ENCODE data around the gene NDUFB6. TPM values are rescaled to one million over a fixed set of nuclear protein-coding genes. Genes with fewer than 3 reads are reported as not detected.
"Not testable (repeated sequence)": the region's sequence is repeated elsewhere in the genome, so short reads cannot be mapped to it uniquely, and the experiment has no call there.

The NDUFB6 gene
- 10 to 100 TPM; 57.8 to 59.9 TPM for total RNA-seq

GRCh38 chr9:32572900-32573523 is at the start of gene NDUFB6:
NDUFB6 (minus strand) TSS chr9:32573159; CDS start chr9:32573060, 99 bp downstream.
- ChIA-PET CTCF (interaction anchor here (1.0 to 3.5 kb wide), 8 partner anchors 18 to 195 kb away, joined by 4 to 53 read pairs (median 8); partner anchors contain the start of genes ACO1, SMIM27 and TOPORS), POLR2A (interaction anchor here (0.5 to 1.1 kb wide), 2 partner anchors 21 to 428 kb away, joined by 5 read pairs; partner anchors contain the start of gene SMIM27)

DNA sequence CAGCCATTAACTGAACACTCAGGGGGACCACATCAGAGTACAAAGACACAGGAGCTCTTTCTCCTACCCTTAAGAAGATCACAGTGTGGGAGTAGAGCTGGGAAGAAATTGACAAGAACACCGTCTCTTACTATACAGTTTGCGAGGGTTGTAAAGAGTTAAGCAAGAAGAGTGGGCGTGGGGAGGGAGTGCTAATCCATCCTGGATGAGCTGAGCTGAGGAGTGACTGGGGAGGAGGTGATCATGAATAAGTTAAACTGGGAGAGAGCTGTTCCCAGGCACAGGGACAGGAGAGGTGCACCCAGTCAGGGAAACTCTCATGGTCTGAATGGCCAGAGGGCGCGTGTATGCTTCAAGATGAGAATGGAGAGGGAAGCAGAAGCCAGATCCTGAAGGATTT is 45.3 kb upstream of the NDUFB6 start:
- POLR2A ChIA-PET: no interaction called here
- CTCF ChIA-PET: no interaction called here

DNA sequence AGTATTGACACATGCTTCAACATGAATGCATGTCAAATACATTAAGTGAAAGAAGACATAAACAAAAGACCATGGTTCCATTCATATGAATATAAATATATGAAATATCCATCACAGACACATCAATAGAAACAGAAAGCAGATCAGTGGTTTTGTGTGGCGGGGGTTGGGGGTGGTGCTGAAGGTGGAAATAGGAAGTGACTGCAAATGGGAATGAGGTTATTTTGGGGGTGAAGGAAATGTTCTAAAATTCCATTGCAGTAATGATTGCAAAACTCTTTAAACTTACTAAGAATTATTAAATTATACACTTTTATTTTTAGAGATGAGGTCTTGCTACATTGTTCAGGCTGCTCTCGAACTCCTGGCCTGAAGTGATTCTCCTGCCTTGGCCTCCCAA is 33.9 kb upstream of the NDUFB6 start:
- POLR2A ChIA-PET: no interaction called here
- CTCF ChIA-PET: no interaction called here

DNA sequence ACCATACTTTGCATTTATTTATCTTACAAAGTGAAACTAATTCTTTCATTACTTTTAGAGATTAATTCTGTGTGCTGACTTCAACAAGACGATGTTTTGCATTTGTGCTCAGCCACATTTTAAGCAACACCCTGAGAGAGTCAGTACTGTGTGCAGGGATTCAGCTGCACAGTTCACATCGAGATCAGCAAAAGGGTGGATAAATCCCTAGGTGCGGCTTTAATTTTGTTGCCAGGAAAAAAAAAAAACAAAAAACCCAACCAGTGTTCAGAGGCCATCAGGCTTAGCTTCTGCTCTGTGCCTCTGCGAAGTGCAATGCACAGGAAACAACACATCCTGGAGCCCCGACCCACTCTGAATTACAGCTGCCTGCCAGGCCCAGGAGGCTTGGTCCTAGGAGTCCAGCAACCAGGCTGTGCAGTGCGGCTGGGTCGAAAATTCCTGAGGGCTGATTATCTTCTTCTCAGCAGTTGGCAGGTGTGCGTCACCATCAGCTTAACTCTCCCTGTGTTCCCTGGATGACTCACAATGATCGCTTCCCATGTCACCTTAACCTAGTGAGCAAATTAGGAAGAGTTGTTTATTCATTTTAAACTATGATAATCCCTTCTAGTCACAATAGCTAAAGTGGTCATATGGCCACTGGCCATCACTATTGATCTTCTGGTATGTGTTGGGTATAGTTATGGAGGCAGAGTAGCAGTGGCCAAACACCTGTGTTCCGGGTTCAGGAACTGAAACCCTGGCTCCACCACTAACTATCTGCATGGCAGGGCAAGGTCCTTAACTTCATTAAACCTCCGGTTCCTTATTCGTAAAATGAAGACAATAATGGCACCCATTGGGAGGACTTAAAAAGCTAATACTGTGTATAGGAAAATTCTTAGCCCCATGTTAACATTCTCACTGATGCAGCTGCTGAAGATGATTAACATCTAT is 31.2 kb upstream of the NDUFB6 start:
- CTCF ChIA-PET: no interaction called here
- POLR2A ChIA-PET: no interaction called here

DNA sequence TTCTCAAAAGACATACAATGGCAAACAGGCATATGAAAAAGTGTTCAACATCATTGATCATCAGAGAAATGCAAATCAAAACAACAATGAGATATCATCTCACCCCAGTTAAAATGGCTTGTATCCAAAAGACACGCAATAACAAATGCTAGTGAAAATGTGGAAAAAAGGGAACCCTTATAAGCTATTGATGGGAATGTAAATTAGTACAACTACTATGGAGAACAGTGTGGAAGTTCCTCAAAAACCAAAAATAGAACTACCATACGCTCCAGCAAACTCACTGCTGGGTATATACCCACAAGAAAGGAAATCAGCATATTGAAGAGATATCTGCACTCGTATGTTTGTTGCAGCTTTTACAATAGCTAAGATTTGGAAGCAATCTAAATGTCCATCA is 26.1 kb upstream of the NDUFB6 start:
- POLR2A ChIA-PET, CTCF ChIA-PET: not testable (repeated sequence)

DNA sequence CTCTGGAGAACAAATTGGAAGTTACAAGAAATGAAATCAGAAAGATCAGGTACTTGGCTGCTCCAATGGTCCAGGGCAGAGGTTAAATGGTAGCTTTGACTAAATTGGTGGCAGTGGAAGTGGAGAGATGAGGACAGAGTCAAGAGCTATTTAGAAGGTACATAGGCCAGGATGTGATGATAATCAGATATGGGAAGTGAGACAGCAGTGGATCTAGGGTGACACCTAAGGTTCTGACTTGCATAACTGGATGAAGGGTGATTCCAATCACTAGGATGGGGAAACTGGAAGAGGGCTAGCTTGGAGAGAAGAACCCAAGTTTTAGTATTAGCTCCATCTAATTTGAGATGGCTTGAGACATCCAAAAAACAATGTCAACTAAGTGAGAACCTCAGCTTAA is 24.0 kb upstream of the NDUFB6 start:
- POLR2A ChIA-PET: no interaction called here
- CTCF ChIA-PET: no interaction called here

DNA sequence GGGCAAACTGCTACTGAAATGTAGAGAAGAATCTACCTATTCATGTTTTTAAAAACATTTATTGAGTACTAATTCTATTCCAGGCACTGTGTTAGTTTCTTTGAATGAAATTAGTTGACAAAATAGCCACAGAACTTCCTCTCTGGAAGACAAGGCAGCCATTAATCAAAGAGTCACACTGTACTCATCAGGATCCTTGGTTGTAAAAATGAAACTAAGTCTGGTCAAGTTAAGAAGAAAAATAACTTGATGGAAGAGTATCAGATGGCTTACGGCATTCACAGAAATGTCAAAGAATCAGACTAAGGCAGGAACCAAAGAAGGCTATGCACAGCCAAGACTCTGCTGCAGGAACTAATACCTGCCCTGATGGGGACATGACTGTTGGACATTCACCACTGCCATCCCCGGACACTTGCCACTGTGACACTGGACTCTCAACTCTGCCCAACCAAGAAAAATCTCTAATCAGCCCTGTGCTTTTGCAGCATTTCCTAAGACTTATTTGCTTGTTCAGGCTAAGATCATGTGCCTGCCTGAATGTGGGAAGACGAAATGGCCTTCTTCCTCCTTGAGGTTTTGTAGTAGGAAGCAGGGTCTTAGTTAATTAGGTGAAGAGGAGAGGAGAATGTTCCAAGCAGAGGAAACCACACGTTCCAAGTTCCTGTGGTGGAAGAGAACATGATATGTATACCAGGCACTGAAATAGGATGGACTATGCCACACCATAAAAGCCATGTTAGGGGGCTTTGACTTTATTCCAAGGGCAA is 23.3 kb upstream of the NDUFB6 start:
- ChIA-PET CTCF (no interaction called here), POLR2A (no interaction called here)

DNA sequence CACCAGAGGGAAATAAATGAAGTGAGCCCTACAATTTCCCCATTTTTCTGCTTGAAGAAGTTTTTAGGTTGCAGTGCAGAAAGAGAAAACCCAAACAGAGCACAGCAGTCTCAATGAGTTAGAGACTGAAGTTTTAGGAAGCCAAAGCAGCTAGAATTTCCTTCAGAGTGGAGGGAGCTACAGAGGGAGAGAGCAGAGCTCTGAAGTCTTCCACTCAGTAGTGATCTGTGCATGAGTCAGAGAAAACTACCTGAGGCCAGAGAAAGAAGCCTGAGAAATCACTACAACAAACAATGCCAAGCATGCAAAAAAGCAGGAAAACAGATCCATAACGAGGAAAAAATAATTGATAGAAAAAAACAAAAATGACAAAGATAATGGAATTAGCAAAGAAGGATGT is 17.9 kb upstream of the NDUFB6 start:
- ChIA-PET CTCF (no interaction called here), POLR2A (no interaction called here)

DNA sequence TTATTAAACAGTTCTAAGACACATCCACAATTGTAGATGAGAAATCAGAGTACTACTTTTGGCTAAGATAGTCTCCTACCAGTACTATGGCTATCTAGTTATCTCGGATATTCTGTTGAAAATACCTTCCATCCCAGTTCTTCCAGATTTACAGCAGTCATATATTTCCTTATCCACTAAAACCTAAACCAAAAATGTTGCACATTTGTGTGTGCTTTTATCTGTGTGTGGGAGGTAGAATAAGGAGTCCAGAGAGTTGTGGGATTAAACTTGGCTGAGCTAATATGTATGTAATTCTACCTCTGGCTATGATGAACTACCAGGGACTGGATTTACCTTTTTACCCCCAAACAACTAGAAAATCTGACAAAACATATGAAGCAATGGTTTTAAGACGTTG is 17.5 kb upstream of the NDUFB6 start:
- ChIA-PET CTCF (interaction anchor here (1.6 kb wide), 1 partner anchor 212 kb away, joined by 5 read pairs; no protein-coding TSS in a partner anchor), POLR2A (no interaction called here)

DNA sequence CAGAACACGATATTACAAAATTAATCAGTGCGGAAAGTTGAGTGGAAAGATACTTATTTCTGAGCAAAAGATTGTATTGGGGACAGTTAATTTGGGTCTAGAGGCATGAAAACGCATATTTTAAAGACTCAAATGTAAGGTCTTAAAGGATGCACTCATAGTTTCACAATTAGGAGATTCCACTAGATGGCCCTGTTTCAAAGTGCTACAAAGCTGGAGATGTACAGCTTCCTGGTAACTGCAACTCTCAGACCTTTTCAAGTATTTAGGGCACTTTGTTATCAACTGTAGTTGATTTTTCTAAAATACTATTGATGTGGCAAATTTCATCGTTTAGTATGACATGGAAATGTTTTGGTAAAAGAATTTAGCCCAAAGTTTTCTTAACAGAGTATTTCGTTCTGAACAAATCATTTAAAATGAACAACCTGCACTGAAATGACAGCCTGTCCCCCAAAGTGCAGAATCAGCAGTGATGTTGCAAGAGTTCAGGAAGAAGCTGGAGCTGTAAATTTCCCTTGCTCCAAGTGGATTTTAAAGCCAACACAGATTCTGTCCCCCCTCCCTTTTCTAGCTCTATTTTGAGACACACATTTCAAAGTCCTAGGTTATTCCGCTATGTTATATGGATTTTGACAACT is 16.2 kb upstream of the NDUFB6 start:
- POLR2A ChIA-PET: interaction anchor here (0.6 kb wide), 1 partner anchor 231 kb away, joined by 12 read pairs; no protein-coding TSS in a partner anchor
- CTCF ChIA-PET: interaction anchor here (0.7 to 1.6 kb wide), 3 partner anchors 9 to 379 kb away, joined by 4 to 6 read pairs (median 5); no protein-coding TSS in a partner anchor

GRCh38 chr9:32587901-32588300 is 14.9 kb upstream of the NDUFB6 start:
- ChIA-PET POLR2A (no interaction called here), CTCF (no interaction called here)

DNA sequence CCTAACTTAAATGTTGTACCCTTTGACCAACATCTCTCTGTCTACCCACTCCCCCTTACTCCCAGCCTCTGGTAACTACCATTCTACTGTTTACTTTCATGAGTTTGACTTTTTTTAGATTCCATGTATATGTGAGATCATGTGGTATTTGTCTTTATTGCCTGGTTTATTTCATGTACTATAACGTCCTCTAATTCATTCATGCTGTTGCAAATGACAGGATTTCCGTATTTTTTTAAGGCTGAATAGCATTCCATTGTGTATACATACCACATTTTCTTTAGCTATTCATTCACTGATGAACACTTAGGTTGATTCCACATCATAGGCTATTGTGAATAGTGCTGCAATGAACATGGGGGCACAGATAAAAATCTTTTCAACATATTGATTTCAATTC is 11.8 kb upstream of the NDUFB6 start:
- POLR2A ChIA-PET: no interaction called here
- CTCF ChIA-PET: no interaction called here

GRCh38 chr9:32581512-32582143 is 8.7 kb upstream of the NDUFB6 start:
- ChIA-PET POLR2A (no interaction called here), CTCF (interaction anchor here (0.6 to 7.6 kb wide), 8 partner anchors 10 to 395 kb away, joined by 3 to 108 read pairs (median 3); partner anchors contain the start of gene ACO1)

DNA sequence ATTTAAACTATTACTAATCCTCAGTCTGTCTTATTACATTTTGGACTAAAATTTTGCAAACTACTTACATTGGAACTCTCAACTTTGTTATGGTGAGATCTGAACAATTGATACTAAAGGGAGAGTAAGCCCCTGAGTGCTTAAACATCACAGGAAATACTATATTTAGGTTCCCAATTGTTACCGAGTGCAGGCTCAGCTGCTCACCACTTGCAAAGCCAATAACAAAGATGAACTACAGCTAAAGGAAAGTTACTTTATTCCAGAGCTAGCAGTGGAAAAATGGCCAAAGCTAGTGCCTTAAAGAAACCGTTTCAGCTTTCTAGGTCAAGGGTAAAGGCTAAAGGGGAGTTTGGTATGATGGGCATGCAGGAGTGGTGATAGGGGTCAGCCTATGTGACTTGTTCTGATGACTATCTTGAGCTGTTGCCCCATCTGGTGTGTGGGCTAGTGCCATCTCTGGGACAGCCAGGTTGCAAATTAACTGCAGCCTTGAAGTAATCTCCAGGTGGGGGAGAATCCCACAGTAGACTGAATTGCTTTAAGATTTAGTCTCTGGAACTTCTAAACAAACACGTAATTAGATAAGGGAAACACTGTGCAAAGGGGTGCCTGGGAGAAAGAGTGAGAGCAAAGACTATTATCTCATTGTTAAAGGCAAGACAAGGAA is 7.8 kb upstream of the NDUFB6 start:
- POLR2A ChIA-PET: no interaction called here
- CTCF ChIA-PET: interaction anchor here (0.6 to 7.6 kb wide), 9 partner anchors 8 to 391 kb away, joined by 3 to 108 read pairs (median 4); partner anchors contain the start of gene ACO1

GRCh38 chr9:32579706-32580331 is 6.9 kb upstream of the NDUFB6 start:
- POLR2A ChIA-PET: no interaction called here
- CTCF ChIA-PET: interaction anchor here (0.5 to 7.6 kb wide), 13 partner anchors 9 to 389 kb away, joined by 3 to 108 read pairs (median 4); partner anchors contain the start of gene ACO1

GRCh38 chr9:32578976-32579375 is 6.0 kb upstream of the NDUFB6 start:
- ChIA-PET POLR2A (no interaction called here), CTCF (interaction anchor here (0.5 to 7.6 kb wide), 6 partner anchors 28 to 388 kb away, joined by 3 to 108 read pairs (median 4); partner anchors contain the start of gene ACO1)

DNA sequence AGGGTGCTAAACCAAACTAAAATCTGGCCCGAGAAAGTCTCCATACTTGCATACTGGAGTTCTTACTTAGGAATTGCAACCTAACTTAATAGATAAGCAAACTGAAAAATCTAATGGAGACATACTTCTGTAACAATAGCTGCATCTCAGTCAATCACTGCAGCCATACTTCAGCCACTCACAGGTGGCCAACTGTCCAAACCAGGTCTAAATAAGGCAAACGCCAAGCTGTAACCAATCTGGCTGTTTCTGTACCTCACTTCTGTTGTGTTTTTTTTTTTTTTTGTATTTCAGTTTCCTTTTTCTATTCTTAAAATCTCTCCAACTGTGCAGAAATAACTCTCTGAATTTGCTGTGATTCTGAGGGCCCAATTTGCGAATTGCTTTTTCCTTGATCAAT is 4.4 kb upstream of the NDUFB6 start:
- CTCF ChIA-PET: interaction anchor here (1.0 to 7.6 kb wide), 2 partner anchors 195 to 199 kb away, joined by 3 to 108 read pairs; no protein-coding TSS in a partner anchor
- POLR2A ChIA-PET: no interaction called here

- POLR2A ChIA-PET: no interaction called here
Observed at GRCh38 chr9:32574858-32575257, 1.9 kb upstream of the NDUFB6 start.

More at GRCh38 chr9:32574858-32575257, 1.9 kb upstream of the NDUFB6 start:
- CTCF ChIA-PET: interaction anchor here (0.6 to 3.5 kb wide), 2 partner anchors 197 to 444 kb away, joined by 3 to 53 read pairs; no protein-coding TSS in a partner anchor
